Stimulated activated CD4-positive, alpha-beta T cell treated with anti-CD3 and anti-CD28 coated beads, Interleukin-1b, Interleukin-23, amount 100 ng/mL, for 48 hours (primary cell): ENCODE data around the gene R3HDML.

Source experiments
- DNase-seq: peaks from one replicate; pipeline ENCODE4 v3.0.0-alpha.2; 2020

R3HDML gene

GRCh38 chr20:44367746-44368145, 30.9 kb downstream of the R3HDML start:
- DNase-seq = no peak

- DNase-seq = no peak
Observed at GRCh38 chr20:44370639-44371218, 33.9 kb downstream of the R3HDML start.

GRCh38 chr20:44382641-44383040, 45.8 kb downstream of the R3HDML start:
- DNase-seq = no peak

- peak; percentile 78 for DNase-seq
Observed at GRCh38 chr20:44384423-44385027, 47.7 kb downstream of the R3HDML start.

- peak; percentile 80 for DNase-seq
Observed at GRCh38 chr20:44388466-44389023, 51.7 kb downstream of the R3HDML start.

- DNase-seq = no peak
Observed at GRCh38 chr20:44389871-44390270, 53.0 kb downstream of the R3HDML start.

- DNase-seq = no peak
Observed at GRCh38 chr20:44390280-44390679, 53.4 kb downstream of the R3HDML start.

GRCh38 chr20:44392088-44392775, 55.4 kb downstream of the R3HDML start:
- DNase-seq = no peak

- DNase-seq = no peak
Observed at GRCh38 chr20:44392776-44393607, 56.1 kb downstream of the R3HDML start.

GRCh38 chr20:44393608-44394451, 57.0 kb downstream of the R3HDML start:
- no peak for DNase-seq

GRCh38 chr20:44394452-44394701, 57.5 kb downstream of the R3HDML start:
- DNase-seq = no peak

GRCh38 chr20:44394702-44395460, 58.0 kb downstream of the R3HDML start:
- DNase-seq = no peak

- no peak for DNase-seq
Observed at GRCh38 chr20:44395461-44396340, 58.9 kb downstream of the R3HDML start.

- no peak for DNase-seq
Observed at GRCh38 chr20:44396369-44397130, 59.7 kb downstream of the R3HDML start.

- DNase-seq = no peak
Observed at GRCh38 chr20:44398335-44398734, 61.5 kb downstream of the R3HDML start.

GRCh38 chr20:44399446-44399845, 62.6 kb downstream of the R3HDML start:
- no peak for DNase-seq

- no peak for DNase-seq
Observed at GRCh38 chr20:44400671-44400969, 63.8 kb downstream of the R3HDML start.
